Stimulated activated naive CD8-positive, alpha-beta T cell treated with anti-CD3 and anti-CD28 coated beads, Interleukin-15, Interleukin-2, amounts not matched to agents 100 U/mL and 50 U/mL, for 24 hours (primary cell): Measurements from ENCODE around the gene PLGRKT.
"Not testable (repeated sequence)": the region's sequence is repeated elsewhere in the genome, so short reads cannot be mapped to it uniquely, and the experiment has no call there.

Experiments used
- ATAC-seq: fragments of 150-1000 bp; cut with Tn5 transposase; one replicate; pipeline ENCODE4 v1.10.0; 2021
- DNase-seq: peaks from one replicate; pipeline ENCODE4 v3.0.0; 2021

The PLGRKT gene, protein sequence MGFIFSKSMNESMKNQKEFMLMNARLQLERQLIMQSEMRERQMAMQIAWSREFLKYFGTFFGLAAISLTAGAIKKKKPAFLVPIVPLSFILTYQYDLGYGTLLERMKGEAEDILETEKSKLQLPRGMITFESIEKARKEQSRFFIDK

DNA sequence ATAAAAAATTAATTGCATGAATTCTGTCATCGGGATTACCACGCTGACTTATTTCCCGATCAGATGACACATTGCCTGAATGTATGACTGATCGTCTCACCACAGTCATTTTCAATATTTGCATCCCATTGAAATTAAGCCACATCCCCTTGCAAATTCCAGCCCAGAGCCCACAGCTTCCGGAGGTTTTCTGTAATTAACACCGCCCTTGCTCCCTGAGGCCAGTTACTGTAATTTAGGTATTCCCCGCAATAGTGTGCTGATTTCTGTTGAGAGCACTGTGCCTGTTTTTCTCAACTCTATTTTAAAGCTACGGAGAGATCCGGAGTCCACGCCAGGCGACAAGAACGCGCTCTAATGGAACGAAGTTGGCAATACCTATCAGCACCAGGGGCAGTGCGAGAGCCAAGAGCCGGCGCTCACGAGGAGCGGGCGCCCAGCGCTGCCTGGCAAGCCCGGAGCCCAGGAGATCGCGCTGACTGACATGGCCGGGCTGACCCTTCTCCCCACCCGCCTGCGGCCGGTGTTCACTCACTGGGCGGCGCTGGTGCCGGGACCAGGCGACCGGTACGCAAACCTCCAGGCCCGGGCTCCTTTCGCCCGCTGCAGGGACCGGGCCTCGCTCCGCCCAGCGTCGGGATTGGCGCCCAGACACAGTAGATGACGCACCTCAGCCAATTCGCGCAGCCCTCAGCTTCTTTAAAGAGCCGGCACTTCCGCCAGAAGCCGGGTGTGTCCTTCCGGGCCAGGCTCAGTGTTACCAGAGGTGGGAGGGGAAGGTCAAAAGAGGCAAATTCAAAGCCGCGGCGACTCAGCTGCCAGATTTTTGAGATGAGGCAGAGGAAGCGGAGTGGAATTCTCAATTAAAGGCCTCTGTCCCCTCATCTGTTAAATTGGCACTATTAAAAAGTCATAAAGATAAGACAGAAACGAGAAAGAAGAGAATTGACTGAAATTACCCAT lies at the start of gene PLGRKT:
Gene PLGRKT (minus strand): TSS at position 672 of the 963 bp plus-strand sequence. CDS start 5,948 bp downstream, outside the sequence.
- ATAC-seq (peak; percentile 95), DNase-seq (peak; percentile 91)

DNA sequence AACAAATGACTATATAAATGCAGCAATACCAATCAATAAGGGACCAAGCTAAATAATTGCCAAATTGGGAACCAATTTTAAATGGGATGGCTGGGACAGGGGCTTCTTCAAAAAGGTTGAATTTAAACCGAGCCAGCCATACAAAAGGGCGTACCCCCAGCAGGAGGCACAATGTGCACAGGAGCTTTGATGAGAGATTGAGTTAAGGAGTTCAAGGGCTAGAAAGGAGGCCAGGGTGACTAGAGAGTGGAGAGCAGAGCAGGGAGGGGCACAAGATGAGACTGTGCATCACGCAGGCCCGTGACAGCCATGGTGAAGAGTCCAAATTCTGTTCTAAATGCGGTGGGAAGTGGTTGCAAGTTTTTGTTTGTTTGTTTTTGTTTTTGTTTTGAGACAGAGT lies 49.3 kb upstream of the PLGRKT start:
- DNase-seq (no peak), ATAC-seq (no peak)

DNA sequence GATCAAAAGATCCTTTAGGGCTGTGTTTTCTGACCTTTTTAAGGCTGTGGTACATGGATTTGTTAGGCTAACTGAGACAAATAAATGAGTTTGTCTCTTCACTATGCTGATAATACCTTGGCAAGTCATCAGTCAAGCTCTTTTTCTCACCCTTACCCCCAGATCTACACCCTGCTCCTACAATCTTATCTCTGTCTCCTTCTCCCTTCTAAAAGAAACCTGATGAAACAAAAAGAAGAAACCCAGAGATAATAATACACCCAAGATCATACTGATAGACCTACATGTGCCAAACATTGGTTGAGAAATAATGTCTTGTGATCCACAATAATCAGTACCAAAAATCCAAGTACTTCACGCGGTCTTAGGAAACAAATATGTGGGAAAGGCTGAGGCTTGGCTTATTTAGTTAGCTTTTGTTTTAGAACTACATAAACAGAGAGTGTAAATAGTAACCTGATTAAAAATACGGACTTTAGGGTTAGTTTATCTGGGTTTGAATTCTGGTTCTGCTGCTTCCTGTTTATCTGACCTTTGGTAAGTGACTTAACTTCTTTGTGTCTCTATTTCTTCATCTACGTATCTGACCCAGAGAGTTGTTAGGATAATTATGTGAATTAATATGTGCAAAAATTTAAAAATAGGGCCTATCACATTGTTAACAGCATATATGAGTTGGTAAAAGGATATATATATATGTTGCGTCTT lies 47.8 kb upstream of the PLGRKT start:
- DNase-seq (no peak), ATAC-seq (no peak)

DNA sequence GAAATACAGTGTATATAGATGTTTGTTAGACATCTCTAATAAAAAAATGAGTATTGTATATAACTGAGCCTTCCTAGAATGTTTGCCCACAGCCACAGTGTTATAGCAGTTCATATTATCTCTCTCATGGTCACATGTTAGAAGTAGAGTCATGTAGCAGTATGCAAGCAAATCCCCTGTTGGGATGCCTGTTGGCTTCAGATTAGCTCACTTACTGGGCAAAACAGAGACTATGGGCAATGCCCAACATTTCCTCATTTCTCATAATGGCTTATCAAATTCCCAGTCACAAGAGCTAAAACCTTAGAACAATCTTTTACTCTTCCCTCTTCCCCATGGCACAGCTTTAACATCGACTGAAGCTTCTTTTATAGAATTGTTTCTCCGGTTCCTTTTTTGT lies 45.6 kb upstream of the PLGRKT start:
- DNase-seq (no peak), ATAC-seq (no peak)

DNA sequence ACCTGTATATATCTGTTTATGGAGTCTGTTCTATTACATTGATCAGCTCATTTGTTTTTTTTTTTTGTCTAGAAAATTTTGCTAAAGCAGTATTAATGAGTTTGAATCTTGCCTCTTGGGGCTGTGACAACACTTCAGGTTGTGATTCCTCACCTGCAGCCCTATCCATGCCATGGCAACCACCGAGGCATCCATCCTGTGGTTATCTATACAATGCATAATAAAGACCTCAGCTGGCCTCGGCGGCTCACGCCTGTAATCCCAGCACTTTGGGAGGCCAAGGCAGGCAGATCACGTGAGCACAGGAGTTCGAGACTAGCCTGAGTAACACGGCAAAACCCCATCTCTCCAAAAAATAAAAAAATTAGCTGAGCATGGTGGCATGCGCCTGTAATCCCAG lies 44.5 kb upstream of the PLGRKT start:
- ATAC-seq = no peak
- no peak for DNase-seq

DNA sequence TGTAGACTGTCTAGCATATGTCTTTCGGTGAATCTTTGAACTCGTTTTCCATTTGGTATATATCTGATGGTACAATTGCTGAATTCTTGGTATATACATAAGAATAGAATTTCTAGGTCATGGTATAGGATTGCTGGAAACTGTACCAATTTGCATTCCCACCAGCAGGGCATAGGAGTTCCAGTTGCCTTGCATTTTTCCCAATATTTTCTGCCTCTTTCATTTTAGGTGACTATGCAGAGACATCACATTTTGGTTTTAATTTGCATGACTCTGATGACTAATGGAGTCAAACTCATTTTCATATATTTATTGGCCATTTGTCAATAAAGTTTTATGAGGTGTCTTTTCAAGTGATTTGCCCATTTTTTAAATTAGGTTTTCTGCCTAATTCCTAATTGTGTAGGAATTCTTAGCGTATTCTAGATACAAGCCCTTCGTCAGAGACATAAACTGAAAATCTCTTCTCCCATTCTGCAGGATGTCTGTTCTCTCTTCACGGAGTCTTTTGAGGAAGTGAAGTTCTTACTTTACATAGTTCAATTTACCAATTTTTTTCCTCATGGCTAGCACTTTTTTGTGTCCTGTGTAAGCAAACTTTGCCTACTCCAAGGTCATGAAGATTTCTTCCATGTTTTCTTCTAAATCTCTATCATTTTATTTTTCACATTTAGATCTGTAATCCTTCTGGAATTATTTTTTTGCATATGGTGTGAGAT lies 43.8 kb upstream of the PLGRKT start:
- no peak for ATAC-seq
- DNase-seq = no peak

DNA sequence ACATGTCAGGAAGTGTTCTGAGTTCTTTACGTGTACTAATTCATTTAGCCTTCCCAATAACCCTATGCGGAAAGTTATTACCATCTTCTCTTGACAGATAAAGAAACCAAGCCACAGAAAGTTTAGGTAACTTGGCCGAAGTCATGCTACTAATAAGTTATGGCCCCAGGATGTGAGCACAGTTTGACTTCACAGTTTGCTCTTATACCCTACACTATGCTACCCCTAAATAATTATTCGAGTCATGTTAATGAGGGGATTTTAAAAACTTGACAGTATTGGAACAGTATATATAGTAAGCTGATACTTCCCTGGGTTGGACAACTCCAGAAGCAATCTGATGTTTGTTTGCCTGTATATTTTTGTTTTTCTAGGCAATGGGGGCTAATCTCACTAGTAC lies 43.2 kb upstream of the PLGRKT start:
- DNase-seq = no peak
- no peak for ATAC-seq

DNA sequence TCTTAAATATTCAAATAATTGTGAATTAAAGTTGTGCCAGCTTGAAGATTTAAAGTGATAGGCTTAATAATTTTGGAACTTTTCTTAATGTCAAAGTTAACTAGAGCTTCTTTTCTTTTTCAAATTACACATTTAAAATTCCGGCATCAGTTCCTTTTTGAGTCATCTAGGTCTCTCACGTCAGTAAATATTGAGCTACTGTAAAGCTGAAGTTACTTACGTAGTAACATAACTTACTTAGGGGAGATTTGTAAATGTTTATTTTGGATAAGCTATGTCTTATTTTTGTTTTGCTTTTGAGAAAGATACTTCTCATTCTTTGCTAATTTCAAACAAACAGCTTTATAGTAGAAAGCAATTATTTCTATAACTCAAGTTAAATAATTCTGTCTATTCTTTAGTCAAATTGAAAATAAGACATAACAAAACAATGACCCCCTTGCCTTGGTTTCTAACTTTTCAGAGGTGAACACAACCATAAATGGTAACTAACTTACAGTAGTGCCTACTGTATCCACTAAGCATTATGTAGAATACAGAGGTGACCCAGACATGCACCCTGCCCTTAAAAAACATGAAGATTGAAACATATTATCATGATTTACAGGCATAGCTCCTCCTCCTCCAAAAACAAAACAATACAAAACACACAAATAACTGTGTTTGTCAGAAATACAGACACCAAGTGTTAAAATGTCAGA lies 42.4 kb upstream of the PLGRKT start:
- ATAC-seq = no peak
- DNase-seq = no peak

DNA sequence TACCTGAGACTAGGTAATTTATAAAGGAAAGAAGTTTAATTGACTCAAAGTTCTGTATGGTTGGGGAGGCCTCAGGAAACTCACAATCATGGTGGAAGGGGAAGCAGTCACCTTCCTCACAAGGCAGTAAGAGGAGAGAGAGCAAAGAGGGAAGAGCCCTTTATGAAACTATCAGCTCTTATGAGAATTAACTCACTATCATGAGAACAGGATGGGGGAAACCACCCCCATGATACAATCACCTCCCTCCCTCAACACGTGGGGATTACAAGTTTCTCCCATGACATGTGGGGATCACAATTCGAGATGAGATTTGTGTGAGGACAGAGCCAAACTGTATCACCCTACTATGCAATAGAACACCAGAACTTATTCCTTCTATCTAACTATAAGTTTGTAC lies 40.5 kb upstream of the PLGRKT start:
- ATAC-seq = peak; percentile 66
- DNase-seq = no peak

DNA sequence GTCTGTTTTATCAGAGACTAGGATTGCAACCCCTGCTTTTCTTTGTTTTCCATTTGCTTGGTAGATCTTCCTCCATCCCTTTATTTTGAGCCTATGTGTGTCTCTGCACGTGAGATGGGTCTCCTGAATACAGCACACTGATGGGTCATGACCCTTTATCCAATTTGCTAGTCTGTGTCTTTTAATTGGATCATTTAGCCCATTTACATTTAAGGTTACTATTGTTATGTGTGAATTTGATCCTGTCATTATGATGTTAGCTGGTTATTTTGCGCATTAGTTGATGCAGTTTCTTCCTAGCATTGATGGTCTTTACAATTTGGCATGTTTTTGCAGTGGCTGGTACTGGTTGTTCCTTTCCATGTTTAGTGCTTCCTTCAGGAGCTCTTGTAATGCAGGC lies 37.9 kb upstream of the PLGRKT start:
- DNase-seq, ATAC-seq: not testable (repeated sequence)

DNA sequence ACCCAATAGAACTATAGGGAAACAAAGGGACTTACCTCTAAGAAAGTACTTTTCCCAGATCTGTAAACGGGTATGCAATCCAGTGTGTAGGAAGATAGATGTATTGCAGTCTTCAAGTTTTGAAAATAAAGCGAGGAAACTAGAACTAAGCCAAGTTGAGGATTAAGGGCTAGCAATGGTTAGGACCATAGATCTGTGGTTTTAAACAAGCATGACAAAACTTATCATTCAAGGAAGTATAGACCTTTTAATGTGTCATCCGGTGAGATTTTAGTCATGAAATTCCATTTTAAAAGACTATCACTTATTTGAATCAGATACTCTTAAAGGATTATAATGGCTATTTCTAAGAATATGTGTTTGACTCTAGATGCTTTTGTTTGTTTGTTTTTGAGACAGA lies 33.1 kb upstream of the PLGRKT start:
- ATAC-seq (peak; percentile 63), DNase-seq (no peak)

DNA sequence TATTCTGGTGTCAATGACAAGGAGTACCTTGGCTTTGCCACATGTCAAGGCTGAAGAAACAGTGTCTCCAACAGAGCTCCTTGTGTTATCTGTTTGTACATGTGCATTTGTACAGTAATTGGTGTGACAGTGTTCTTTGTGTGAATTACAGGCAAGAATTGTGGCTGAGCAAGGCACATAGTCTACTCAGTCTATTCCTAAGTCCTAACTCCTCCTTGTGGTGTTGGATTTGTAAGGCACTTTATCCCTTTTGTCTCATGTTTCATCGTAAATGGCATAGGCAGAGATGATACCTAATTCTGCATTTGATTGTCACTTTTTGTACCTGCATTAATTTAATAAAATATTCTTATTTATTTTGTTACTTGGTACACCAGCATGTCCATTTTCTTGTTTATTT lies 32.4 kb upstream of the PLGRKT start:
- no peak for DNase-seq
- peak; percentile 14 for ATAC-seq

DNA sequence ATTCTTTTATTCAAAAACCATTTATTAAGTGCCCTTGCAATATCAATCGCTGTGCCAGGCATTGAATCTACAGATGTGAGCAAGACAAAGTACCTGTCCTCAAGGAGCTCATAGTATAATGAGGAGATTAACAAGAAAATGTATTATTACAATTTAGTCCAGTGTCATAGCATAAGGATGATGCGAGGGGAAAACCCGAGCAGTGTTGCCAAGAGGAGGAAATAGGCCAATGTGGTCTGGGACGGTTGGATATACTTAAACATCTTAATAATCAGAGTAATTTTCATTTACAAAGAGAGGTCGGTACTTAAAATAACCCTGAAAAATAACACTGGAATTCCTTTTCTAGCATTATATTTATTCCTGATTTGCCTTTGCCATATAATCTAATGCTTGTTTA lies 31.1 kb upstream of the PLGRKT start:
- ATAC-seq (no peak), DNase-seq (no peak)

DNA sequence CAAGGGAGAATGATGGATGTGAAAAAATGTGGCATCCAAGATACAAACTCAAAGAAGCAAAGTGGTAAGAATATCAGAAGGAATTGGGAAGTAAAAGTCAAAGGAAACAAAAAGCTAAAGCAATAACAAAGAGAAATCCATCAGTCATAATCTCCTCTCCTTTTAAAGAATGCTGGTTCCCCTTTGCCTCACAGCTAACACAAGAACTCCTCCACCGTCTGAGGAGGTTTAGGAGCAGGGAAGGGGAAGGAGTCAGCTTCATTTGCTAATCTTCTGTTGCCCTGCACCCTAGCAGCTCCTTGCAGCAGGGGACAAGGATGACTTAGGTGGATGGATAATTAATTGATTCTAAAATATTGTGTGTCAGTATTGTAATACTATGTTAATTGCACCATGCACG lies 29.0 kb upstream of the PLGRKT start:
- ATAC-seq (no peak), DNase-seq (no peak)

DNA sequence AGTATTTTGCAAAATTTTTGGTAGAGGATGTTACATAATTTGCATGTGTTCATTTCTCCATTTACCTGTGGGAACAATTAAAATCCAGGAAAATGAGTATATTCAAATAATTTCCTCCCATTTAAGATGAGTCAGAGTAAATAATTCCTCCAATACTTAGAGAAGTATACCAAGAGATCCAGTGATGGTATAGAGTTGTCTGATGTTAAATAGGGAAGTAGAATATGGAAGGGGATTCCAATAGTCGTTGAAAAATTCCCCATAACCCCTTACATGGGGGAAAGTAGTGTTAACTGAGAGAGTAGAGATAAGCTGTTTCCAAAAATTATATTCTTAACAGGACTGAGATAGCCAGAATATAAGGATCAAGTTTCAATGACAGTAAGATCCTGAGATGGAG lies 28.3 kb upstream of the PLGRKT start:
- no peak for DNase-seq
- ATAC-seq = no peak

DNA sequence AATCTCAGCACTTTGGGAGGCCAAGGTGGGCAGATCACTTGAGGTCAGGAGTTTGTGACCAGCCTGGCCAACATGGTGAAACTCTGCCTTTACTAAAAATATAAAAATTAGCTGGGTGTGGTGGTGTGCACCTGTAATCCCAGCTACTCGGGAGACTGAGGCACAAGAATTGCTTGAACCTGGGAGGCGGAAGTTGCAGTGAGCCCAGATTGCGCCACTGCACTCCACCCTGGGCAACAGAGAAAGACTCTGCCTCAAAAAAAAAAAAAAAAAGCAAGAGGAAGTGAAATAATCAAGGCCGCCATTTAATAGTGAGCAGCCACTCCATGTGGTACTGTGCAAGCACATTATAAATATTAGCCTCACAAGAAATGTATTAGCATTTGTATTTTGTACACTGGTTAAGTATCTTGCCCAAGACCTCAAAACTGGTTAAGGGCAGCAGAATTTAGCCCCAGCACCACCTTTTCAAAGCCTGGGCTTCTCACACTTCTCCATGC lies 27.2 kb upstream of the PLGRKT start:
- not testable (repeated sequence) for ATAC-seq, DNase-seq

DNA sequence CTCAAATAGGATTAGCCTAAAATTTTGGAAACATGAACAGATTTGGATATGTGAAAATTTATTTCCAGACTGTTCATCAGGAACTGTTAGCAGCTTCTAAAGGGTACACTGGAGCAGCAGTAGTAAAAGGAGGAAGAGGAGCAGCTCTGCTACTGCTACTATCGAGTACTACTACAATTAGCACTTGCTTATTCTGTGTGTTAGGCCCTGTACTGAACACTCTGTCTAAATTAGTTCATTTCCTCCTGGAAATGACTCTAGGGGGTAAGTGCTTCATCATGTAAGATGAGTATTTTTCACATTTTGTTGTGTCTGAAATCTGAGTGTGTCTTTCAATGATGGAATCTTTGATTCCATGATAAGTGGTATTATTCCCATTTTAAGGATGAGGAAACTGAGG lies 22.4 kb upstream of the PLGRKT start:
- ATAC-seq (no peak), DNase-seq (no peak)

DNA sequence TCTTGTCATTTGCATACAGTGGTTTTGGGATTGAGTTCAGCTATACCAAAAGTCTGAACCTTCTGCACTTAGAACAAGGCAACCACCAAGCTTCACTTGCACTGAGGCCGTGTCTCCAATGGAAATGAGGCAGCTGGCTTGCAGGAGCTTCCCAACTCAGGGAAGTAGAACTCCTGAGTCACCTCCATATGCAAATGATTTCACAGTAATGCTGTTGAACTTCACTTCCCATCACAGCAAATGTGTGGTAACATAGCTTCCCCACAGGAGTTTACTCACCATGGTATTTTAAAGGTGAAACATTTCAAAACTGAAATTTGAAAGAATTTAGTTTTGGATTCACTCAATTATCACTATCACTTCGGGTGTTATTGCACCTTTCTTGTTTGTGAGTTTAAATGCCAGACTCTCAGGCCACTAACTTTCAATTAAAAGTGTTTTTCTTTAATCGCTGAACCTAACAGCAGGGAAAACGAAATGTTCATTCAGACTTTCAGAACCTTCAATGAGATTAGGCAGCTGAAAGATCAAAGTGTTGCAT lies 21.6 kb upstream of the PLGRKT start:
- ATAC-seq (peak; percentile 76), DNase-seq (peak; percentile 24)

DNA sequence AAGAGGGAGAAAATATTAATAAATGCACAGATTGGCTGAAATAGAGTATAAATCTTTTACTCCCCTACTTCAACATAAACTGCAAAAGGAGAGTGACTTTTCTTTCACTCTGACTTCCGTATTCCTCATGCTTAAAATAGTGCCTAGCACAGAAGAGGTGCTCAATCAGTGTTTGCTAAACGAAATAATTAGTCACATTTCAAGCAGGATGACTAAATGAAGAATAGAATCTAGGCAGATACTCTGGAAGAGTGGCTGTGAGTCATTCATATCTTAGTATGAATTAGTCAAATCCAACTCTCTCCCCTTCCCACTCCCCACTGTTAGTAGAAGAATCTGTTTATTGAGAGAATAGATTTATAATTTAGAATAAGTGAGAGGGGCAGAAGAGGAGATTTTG lies 17.5 kb upstream of the PLGRKT start:
- ATAC-seq = peak; percentile 68
- no peak for DNase-seq

DNA sequence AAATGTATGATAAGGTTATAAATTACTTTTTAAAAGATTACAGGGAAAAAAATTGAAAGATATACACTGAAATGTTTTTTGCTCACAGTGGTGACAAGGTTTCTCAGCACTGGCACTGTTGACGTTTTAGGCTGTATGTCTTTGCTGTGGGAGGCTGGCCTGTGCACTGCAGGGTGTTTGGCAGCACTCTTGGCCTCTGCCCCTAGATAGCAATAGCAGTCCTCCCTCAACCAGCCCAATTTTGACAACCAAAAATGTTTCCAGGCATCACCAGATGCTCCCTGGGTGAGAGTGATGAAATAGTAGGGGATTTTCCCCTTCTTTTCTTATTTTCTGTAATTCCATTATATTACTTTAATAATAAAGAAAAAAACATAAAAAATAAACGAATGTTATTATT lies 15.9 kb upstream of the PLGRKT start:
- peak; percentile 24 for ATAC-seq
- peak; percentile 36 for DNase-seq

DNA sequence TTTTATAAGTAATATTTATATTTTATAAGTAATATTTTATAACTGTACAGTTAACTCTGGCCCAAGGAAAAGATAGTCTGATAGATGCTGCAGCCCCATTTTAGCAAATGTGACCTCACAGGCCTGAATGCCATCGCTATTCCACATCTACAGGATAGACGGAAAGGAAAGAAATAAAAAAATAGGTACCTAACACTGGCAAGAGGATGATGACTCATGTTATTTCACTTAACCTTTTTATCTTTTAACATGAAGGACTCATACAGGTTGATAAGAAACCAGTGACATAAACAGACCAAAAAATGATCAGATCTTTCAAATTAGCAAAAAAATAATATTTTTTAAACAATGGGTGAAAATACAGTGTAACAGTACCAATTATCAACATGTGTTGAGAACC lies 15.3 kb upstream of the PLGRKT start:
- ATAC-seq = no peak
- no peak for DNase-seq
